Liver (tissue), 9 donors: ENCODE results near the gene PEX5L. TPM values are rescaled to one million over a fixed set of nuclear protein-coding genes. Genes with fewer than 3 reads are reported as not detected.

Experiments
- DNase-seq: peaks from one replicate; pipeline ENCODE4 v3.0.0-alpha.2; 2017; ENCODE audit warnings: low spot score
- H3K27ac ChIP-seq, 2 donors: one replicate each; pipeline ENCODE4 v1.7.0; 2013; ENCODE audit warnings: inconsistent platforms in 2 of 2, low read length in 2 of 2, control low read depth in 1 of 2, low read depth in 1 of 2, mild to moderate bottlenecking in 1 of 2
- H3K27me3 ChIP-seq, 4 donors: one replicate each; pipeline versions ENCODE4 v1.6.1 to v1.7.0; 2013; ENCODE audit warnings: low read length in 3 of 4, inconsistent platforms in 1 of 4, mild to moderate bottlenecking in 1 of 4, moderate library complexity in 1 of 4; ENCODE audit not compliant: control insufficient read depth in 4 of 4, insufficient read depth in 4 of 4
- H3K36me3 ChIP-seq, 4 donors: one replicate each; pipeline versions ENCODE4 v1.6.1 to v1.7.0; 2013; ENCODE audit warnings: low read length in 3 of 4, mild to moderate bottlenecking in 3 of 4, low read depth in 1 of 4, moderate library complexity in 1 of 4; ENCODE audit not compliant: control insufficient read depth in 4 of 4, insufficient read depth in 3 of 4
- H3K4me1 ChIP-seq, 4 donors: one replicate each; pipeline versions ENCODE4 v1.6.1 to v1.7.0; 2013; ENCODE audit warnings: low read length in 3 of 4, mild to moderate bottlenecking in 3 of 4, moderate library complexity in 1 of 4; ENCODE audit not compliant: control insufficient read depth in 4 of 4, insufficient read depth in 4 of 4
- H3K4me3 ChIP-seq, 3 donors: one replicate each; pipeline versions ENCODE4 v1.6.1 to v1.7.0; 2013; ENCODE audit warnings: low read length in 3 of 3, control low read depth in 1 of 3, low read depth in 1 of 3, mild to moderate bottlenecking in 1 of 3
- H3K9ac ChIP-seq, 2 donors: one replicate each; pipeline ENCODE4 v1.7.0; 2013; ENCODE audit warnings: low read length in 2 of 2, mild to moderate bottlenecking in 2 of 2, moderate library complexity in 2 of 2, control low read depth in 1 of 2, low read depth in 1 of 2
- H3K9me3 ChIP-seq, 4 donors: one replicate each; pipeline versions ENCODE4 v1.6.1 to v1.7.0; 2013; ENCODE audit warnings: low read length in 3 of 4; ENCODE audit not compliant: control insufficient read depth in 4 of 4
- ATF3 ChIP-seq: IDR thresholded peaks from 2 replicates; pipeline ENCODE4 v1.6.1; 2016; ENCODE audit warnings: antibody characterized with exemption
- CTCF ChIP-seq: fragments of 150-350 bp; IDR thresholded peaks from 2 replicates; pipeline ENCODE4 v1.5.1; 2017; ENCODE audit warnings: improper control_type of control experiment, low read depth, low read length; ENCODE audit not compliant: missing input control
- EGR1 ChIP-seq, 2 donors: IDR thresholded peaks; 2 replicates each; pipeline ENCODE4 v1.6.1; 2016 to 2018; ENCODE audit warnings: antibody characterized with exemption in 2 of 2, low read depth in 2 of 2
- FOXA1 ChIP-seq: IDR thresholded peaks from 2 replicates; pipeline ENCODE4 v1.6.1; 2016; ENCODE audit warnings: antibody characterized with exemption
- FOXA2 ChIP-seq: IDR thresholded peaks from 2 replicates; pipeline ENCODE4 v1.6.1; 2016; ENCODE audit warnings: antibody characterized with exemption
- GABPA ChIP-seq, 2 donors: IDR thresholded peaks in 1 of 2; conservative IDR thresholded peaks in 1 of 2; 2 replicates each; pipeline ENCODE4 v1.6.1; 2016; ENCODE audit warnings: antibody characterized with exemption in 2 of 2, mild to moderate bottlenecking in 1 of 2, moderate library complexity in 1 of 2
- HNF4A ChIP-seq, 2 donors: conservative IDR thresholded peaks; 2 replicates each; pipeline ENCODE4 v1.6.1; 2016; ENCODE audit warnings: antibody characterized with exemption in 2 of 2, mild to moderate bottlenecking in 2 of 2
- HNF4G ChIP-seq: IDR thresholded peaks from 2 replicates; pipeline ENCODE4 v1.6.1; 2016; ENCODE audit warnings: antibody characterized with exemption
- JUND ChIP-seq, 2 donors: IDR thresholded peaks; 2 replicates each; pipeline ENCODE4 v1.6.1; 2016; ENCODE audit warnings: antibody characterized with exemption in 2 of 2
- MAX ChIP-seq: IDR thresholded peaks from 2 replicates; pipeline ENCODE4 v1.6.1; 2016; ENCODE audit warnings: antibody characterized with exemption
- NR2F2 ChIP-seq: IDR thresholded peaks from 2 replicates; pipeline ENCODE4 v1.6.1; 2016; ENCODE audit warnings: antibody characterized with exemption
- RAD21 ChIP-seq, 2 donors: IDR thresholded peaks; 2 replicates each; pipeline ENCODE4 v1.6.1; 2016; ENCODE audit warnings: antibody characterized with exemption in 2 of 2, mild to moderate bottlenecking in 2 of 2
- REST ChIP-seq: IDR thresholded peaks from 2 replicates; pipeline ENCODE4 v1.6.1; 2016; ENCODE audit warnings: antibody characterized with exemption, mild to moderate bottlenecking
- RXRA ChIP-seq, 2 donors: IDR thresholded peaks; 2 replicates each; pipeline ENCODE4 v1.6.1; 2017 to 2018; ENCODE audit warnings: antibody characterized with exemption in 2 of 2, mild to moderate bottlenecking in 1 of 2
- SP1 ChIP-seq: IDR thresholded peaks from 2 replicates; pipeline ENCODE4 v1.6.1; 2018; ENCODE audit warnings: antibody characterized with exemption, mild to moderate bottlenecking
- TAF1 ChIP-seq: conservative IDR thresholded peaks from 2 replicates; pipeline ENCODE4 v1.6.1; 2016; ENCODE audit warnings: antibody characterized with exemption, mild to moderate bottlenecking
- YY1 ChIP-seq: IDR thresholded peaks from 2 replicates; pipeline ENCODE4 v1.6.1; 2016; ENCODE audit warnings: antibody characterized with exemption, mild to moderate bottlenecking
- ZBTB33 ChIP-seq: IDR thresholded peaks from 2 replicates; pipeline ENCODE4 v1.6.1; 2016; ENCODE audit warnings: antibody characterized with exemption
- WGBS: extraction: QIAGEN DNeasy Blood & Tissue Kit; methylation state at CpG from one replicate; pipeline ENCODE4 v1.1.7; 2013; 5-methylcytosine and 5-hydroxymethylcytosine counted together
- polyA plus RNA-seq, 2 donors: library from polyadenylated mRNA; stranded (reverse) in 1 of 2; unstranded in 1 of 2; fragments of 200-250 nt in 1 of 2; fragments of >200 nt in 1 of 2; fragmentation: Nextera tagmentation in 1 of 2; extraction: Ambion mirVana in 1 of 2; gene quantifications; one replicate each; pipeline versions ENCODE4 v1.2.1 to v1.2.3, GENCODE V29; 2013 to 2015
- total RNA-seq, 2 donors: library from RNA; depleted of rRNA; stranded (reverse); fragments of >200 nt; gene quantifications; one replicate each; pipeline ENCODE4 v1.2.3, GENCODE V29; 2014
- donor health status: healthy.
- donor health status: healthy.
- donor health status: healthy.
- donor health status: healthy.
- donor health status: healthy.

PEX5L gene
- total and polyA plus RNA-seq, 4 donors, result 0.03 TPM; not detected in 3

- TF ChIP-seq FOXA2, result no peak
Measured at GRCh38 chr3:180085122-180085710, 48.5 kb upstream of the PEX5L start (continued).

GRCh38 chr3:180082699-180083098, 46.0 kb upstream of the PEX5L start:
- Histone ChIP-seq H3K27ac (no peak overlapping the region), H3K36me3 (no peaks in the 10 kb centered on the region), H3K9me3 (no peaks in the 10 kb centered on the region), H3K4me1 (no peaks in the 10 kb centered on the region), H3K27me3 (no peaks in the 10 kb centered on the region), H3K4me3 (no peak overlapping the region), H3K9ac (no peak overlapping the region)
- TF ChIP-seq RAD21 (IDR thresholded peaks at IDR 0.05) (no peak), SP1 (no peak), RXRA (IDR thresholded peaks at IDR 0.05) (no peak), NR2F2 (no peak), YY1 (no peak), HNF4G (no peak), ATF3 (no peak), HNF4A (conservative IDR thresholded peaks at IDR 0.05) (no peak), MAX (no peak), FOXA1 (no peak), CTCF (no peak), TAF1 (no peak), REST (no peak), JUND (IDR thresholded peaks at IDR 0.05) (no peak), FOXA2 (no peak), EGR1 (IDR thresholded peaks at IDR 0.05; ENCODE audit: low read depth in 2 of 2) (no peak), ZBTB33 (no peak), GABPA (IDR thresholded peaks at IDR 0.05 in 1 of 2, conservative IDR thresholded peaks at IDR 0.05 in 1 of 2) (no peak)
- whole genome bisulfite sequencing, result 82% methylated on average over 2 of the region's 2 CpGs
- no peak for DNase-seq
